Thyroid gland (tissue), 4 donors: ENCODE data around the gene PTDSS2.

ENCODE experiments used
- POLR2A ChIP-seq, 2 donors: fragments of 450-650 bp; IDR thresholded peaks; one replicate each; pipeline ENCODE4 v1.6.1; 2017; ENCODE audit warnings: antibody characterized with exemption in 2 of 2, mild to moderate bottlenecking in 2 of 2, moderate library complexity in 1 of 2
- TF ChIP-seq, protein P1 (sequence below), 6 experiments: fragments of 200-600 bp in 3 of 6; fragments of 450-650 bp in 3 of 6; sonication (generic) in 3 of 6; IDR thresholded peaks; one replicate each; pipeline ENCODE4 v1.5.1; 2016 to 2019; ENCODE audit warnings: antibody characterized with exemption in 6 of 6, mild to moderate bottlenecking in 2 of 6, inconsistent platforms in 1 of 6, moderate library complexity in 1 of 6

DNA sequence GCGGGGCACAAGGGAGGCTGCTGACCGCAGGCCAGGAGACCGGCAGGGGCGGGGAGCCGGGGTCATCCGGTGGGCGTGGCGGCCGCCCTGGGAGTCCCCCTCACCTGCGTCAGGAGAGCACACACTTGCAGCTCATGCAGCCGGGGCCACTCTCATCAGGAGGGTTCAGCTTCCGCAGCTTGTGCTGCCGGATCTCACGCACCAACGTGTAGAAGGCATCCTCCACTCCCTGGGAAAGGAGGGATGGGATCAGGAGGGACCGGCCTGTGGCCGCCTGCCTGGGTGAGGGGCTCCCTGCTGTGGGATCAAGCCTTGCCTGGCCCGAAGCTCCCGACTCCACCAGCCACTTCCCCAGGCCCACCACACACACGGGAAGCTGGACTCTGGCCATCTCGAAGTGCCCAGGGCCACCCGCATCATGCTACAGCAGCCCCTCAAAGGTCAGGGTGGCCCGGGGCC is 82.5 kb downstream of the PTDSS2 start:
- TF ChIP-seq, protein P1, sequence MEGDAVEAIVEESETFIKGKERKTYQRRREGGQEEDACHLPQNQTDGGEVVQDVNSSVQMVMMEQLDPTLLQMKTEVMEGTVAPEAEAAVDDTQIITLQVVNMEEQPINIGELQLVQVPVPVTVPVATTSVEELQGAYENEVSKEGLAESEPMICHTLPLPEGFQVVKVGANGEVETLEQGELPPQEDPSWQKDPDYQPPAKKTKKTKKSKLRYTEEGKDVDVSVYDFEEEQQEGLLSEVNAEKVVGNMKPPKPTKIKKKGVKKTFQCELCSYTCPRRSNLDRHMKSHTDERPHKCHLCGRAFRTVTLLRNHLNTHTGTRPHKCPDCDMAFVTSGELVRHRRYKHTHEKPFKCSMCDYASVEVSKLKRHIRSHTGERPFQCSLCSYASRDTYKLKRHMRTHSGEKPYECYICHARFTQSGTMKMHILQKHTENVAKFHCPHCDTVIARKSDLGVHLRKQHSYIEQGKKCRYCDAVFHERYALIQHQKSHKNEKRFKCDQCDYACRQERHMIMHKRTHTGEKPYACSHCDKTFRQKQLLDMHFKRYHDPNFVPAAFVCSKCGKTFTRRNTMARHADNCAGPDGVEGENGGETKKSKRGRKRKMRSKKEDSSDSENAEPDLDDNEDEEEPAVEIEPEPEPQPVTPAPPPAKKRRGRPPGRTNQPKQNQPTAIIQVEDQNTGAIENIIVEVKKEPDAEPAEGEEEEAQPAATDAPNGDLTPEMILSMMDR (IDR thresholded peaks at IDR 0.05), result no peak
- no peak for TF ChIP-seq POLR2A (IDR thresholded peaks at IDR 0.05)
